Ectodermal cell (in vitro differentiated cells): Measurements from ENCODE around the gene AFP.

Source experiments
- H3K27ac ChIP-seq: 2 replicates; pipeline ENCODE4 v1.7.0; 2013; ENCODE audit warnings: mild to moderate bottlenecking, low read depth, low read length; ENCODE audit not compliant: insufficient read depth, poor library complexity, severe bottlenecking
- H3K27me3 ChIP-seq: 2 replicates; pipeline ENCODE4 v1.7.0; 2013; ENCODE audit warnings: mild to moderate bottlenecking, low read length; ENCODE audit not compliant: insufficient read depth, control insufficient read depth, poor library complexity, severe bottlenecking
- H3K36me3 ChIP-seq: one replicate; pipeline ENCODE4 v1.7.0; 2013; ENCODE audit warnings: low read length; ENCODE audit not compliant: control insufficient read depth, insufficient read depth
- H3K4me1 ChIP-seq: one replicate; pipeline ENCODE4 v1.7.0; 2013; ENCODE audit warnings: low read length; ENCODE audit not compliant: control insufficient read depth, insufficient read depth
- H3K4me3 ChIP-seq: 2 replicates; pipeline ENCODE4 v1.7.0; 2013; ENCODE audit warnings: low read depth, low read length, control low read depth; ENCODE audit not compliant: insufficient read depth
- H3K9me3 ChIP-seq: 2 replicates; pipeline ENCODE4 v1.7.0; 2013; ENCODE audit warnings: mild to moderate bottlenecking, low read length, moderate library complexity; ENCODE audit not compliant: control insufficient read depth
- WGBS, 2 experiments: methylation state at CpG; one replicate each; pipeline ENCODE4 v1.1.7; 2013; ENCODE audit warnings: missing lambda C conversion rate in 2 of 2; 5-methylcytosine and 5-hydroxymethylcytosine counted together

Gene AFP

GRCh38 chr4:73486497-73486896, 50.5 kb downstream of the AFP start:
- WGBS, 2 experiments: 85 to 89% methylated on average over 1 of the region's 1 CpG
- no peaks in the 10 kb centered on the region for H3K9me3 ChIP-seq
- no peak overlapping the region for H3K27ac ChIP-seq
- no peak overlapping the region for H3K4me3 ChIP-seq
- no peaks in the 10 kb centered on the region for H3K36me3 ChIP-seq
- H3K4me1 ChIP-seq: no peaks in the 10 kb centered on the region
- no peaks in the 10 kb centered on the region for H3K27me3 ChIP-seq

- no peaks in the 10 kb centered on the region for H3K36me3 ChIP-seq
- H3K4me1 ChIP-seq: no peaks in the 10 kb centered on the region
- WGBS, 2 experiments: 100% methylated on average over 1 of the region's 1 CpG; no CpG with 5 or more reads in 1 of the 2 experiments
- H3K27ac ChIP-seq: no peak overlapping the region
- no peaks in the 10 kb centered on the region for H3K9me3 ChIP-seq
- H3K27me3 ChIP-seq: no peaks in the 10 kb centered on the region
- no peak overlapping the region for H3K4me3 ChIP-seq
These were observed 51.2 kb downstream of the AFP start for GRCh38 chr4:73487233-73487632.

- 90 to 96% methylated on average over 3 to 4 of the region's 4 CpGs for WGBS, 2 experiments
- Histone ChIP-seq H3K4me1 (no peaks in the 10 kb centered on the region), H3K27ac (no peak overlapping the region)
These were observed 64.2 kb downstream of the AFP start for GRCh38 chr4:73499996-73500765.

GRCh38 chr4:73501664-73502265, 65.7 kb downstream of the AFP start:
- H3K4me1 ChIP-seq: no peaks in the 10 kb centered on the region
- WGBS, 2 experiments: 92 to 95% methylated on average over 5 of the region's 5 CpGs
- H3K27ac ChIP-seq: no peak overlapping the region
- H3K36me3 ChIP-seq: no peaks in the 10 kb centered on the region
- H3K4me3 ChIP-seq: no peak overlapping the region
- H3K27me3 ChIP-seq: no peaks in the 10 kb centered on the region
- H3K9me3 ChIP-seq: no peaks in the 10 kb centered on the region

More at GRCh38 chr4:73499996-73500765, 64.2 kb downstream of the AFP start:
- H3K36me3 ChIP-seq: no peaks in the 10 kb centered on the region
- no peaks in the 10 kb centered on the region for H3K27me3 ChIP-seq
- H3K9me3 ChIP-seq: no peaks in the 10 kb centered on the region
- no peak overlapping the region for H3K4me3 ChIP-seq

- 100% methylated on average over 1 to 2 of the region's 2 CpGs for WGBS, 2 experiments
- Histone ChIP-seq H3K27me3 (no peaks in the 10 kb centered on the region), H3K36me3 (no peaks in the 10 kb centered on the region), H3K27ac (no peak overlapping the region), H3K4me1 (no peaks in the 10 kb centered on the region), H3K9me3 (no peaks in the 10 kb centered on the region), H3K4me3 (no peak overlapping the region)
These were observed 69.5 kb downstream of the AFP start for GRCh38 chr4:73505567-73505966.
